H1 (cell line): ENCODE results near the gene RBM17. TPM values are rescaled to one million over a fixed set of nuclear protein-coding genes. Genes with fewer than 3 reads are reported as not detected.

Source experiments
- CTCF ChIA-PET: fragments of 300-600 bp; sonication (Branson Sonifier 250); formaldehyde crosslinking; loops from one replicate; lab custom pipeline; 2021; ENCODE audit not compliant: partially characterized antibody; lab: Charles Lee
- POLR2A ChIA-PET: fragments of 300-600 bp; sonication (Branson Sonifier 250); formaldehyde crosslinking; loops from one replicate; lab custom pipeline; 2021; ENCODE audit warnings: inconsistent platforms; ENCODE audit not compliant: partially characterized antibody; lab: Charles Lee
- DNase-seq, 2 experiments: peaks; one replicate each; pipeline versions ENCODE4 v3.0.0 to v3.0.0-alpha.2; 2010 to 2022; ENCODE audit warnings: low spot score in 2 of 2, low read depth in 1 of 2, mixed read lengths in 1 of 2
- FAIRE-seq: peaks from 2 replicates; lab custom pipeline; 2011; peaks lifted over from hg19 to GRCh38; lab: Jason Lieb, UNC
- H2AFZ ChIP-seq: 2 replicates; pipeline ENCODE4 v1.8.1; 2012; ENCODE audit warnings: low read length, inconsistent platforms
- H2AK5ac ChIP-seq: 2 replicates; pipeline ENCODE4 v1.6.1; 2013; ENCODE audit warnings: low read depth, low read length
- H2BK120ac ChIP-seq: replicated peaks from 2 replicates; pipeline ENCODE3; 2013; ENCODE audit warnings: low read depth, low read length, inconsistent platforms
- H2BK12ac ChIP-seq: 2 replicates; pipeline ENCODE4 v1.6.1; 2013; ENCODE audit warnings: low read depth, low read length
- H2BK15ac ChIP-seq: 2 replicates; pipeline ENCODE4 v1.6.1; 2013; ENCODE audit warnings: low read length
- H2BK20ac ChIP-seq: 2 replicates; pipeline ENCODE4 v1.6.1; 2013; ENCODE audit warnings: low read length
- H2BK5ac ChIP-seq: 2 replicates; pipeline ENCODE4 v1.6.1; 2013; ENCODE audit warnings: low read depth, low read length
- H3K14ac ChIP-seq: 2 replicates; pipeline ENCODE4 v1.6.1; 2013; ENCODE audit warnings: inconsistent platforms; ENCODE audit not compliant: insufficient read length
- H3K18ac ChIP-seq: 2 replicates; pipeline ENCODE4 v1.6.1; 2013; ENCODE audit warnings: low read length; ENCODE audit errors: extremely low read depth
- H3K23ac ChIP-seq: 2 replicates; pipeline ENCODE4 v1.6.1; 2013; ENCODE audit warnings: inconsistent platforms; ENCODE audit not compliant: insufficient read length
- H3K23me2 ChIP-seq: 2 replicates; pipeline ENCODE4 v1.6.1; 2013; ENCODE audit warnings: low read depth, low read length
- H3K27ac ChIP-seq: 2 replicates; pipeline ENCODE4 v1.6.1; 2011; ENCODE audit warnings: low read depth, low read length, inconsistent platforms
- H3K27me3 ChIP-seq, 4 experiments: replicated peaks in 1 of 4; 1 replicate in 1 of 4; 2 replicates in 3 of 4; pipeline versions ENCODE4 v1.6.1 to v1.8.1; 2011 to 2013; ENCODE audit warnings: low read length in 3 of 4, mild to moderate bottlenecking in 3 of 4, inconsistent platforms in 2 of 4, mixed read lengths in 2 of 4, moderate library complexity in 1 of 4; ENCODE audit not compliant: control insufficient read depth in 3 of 4, insufficient read depth in 3 of 4; ENCODE audit errors: extremely low read depth in 1 of 4
- H3K36me3 ChIP-seq, 4 experiments: 2 replicates each; pipeline versions ENCODE4 v1.6.1 to v1.8.1; 2011 to 2013; ENCODE audit warnings: mild to moderate bottlenecking in 4 of 4, low read length in 3 of 4, moderate library complexity in 2 of 4, control low read depth in 1 of 4, inconsistent platforms in 1 of 4; ENCODE audit not compliant: insufficient read depth in 4 of 4, control insufficient read depth in 2 of 4
- H3K4ac ChIP-seq: replicated peaks from 2 replicates; pipeline ENCODE3; 2013; ENCODE audit warnings: low read length, low read depth, mixed read lengths, inconsistent platforms; ENCODE audit not compliant: insufficient read length
- H3K4me1 ChIP-seq, 4 experiments: replicated peaks in 1 of 4; 1 replicate in 1 of 4; 2 replicates in 3 of 4; pipeline versions ENCODE4 v1.6.1 to v1.8.1; 2011 to 2013; ENCODE audit warnings: low read length in 3 of 4, inconsistent platforms in 2 of 4, mixed read lengths in 1 of 4; ENCODE audit not compliant: insufficient read depth in 4 of 4, control insufficient read depth in 3 of 4
- H3K4me2 ChIP-seq, 2 experiments: 2 replicates each; pipeline versions ENCODE4 v1.6.1 to v1.8.1; 2011 to 2013; ENCODE audit warnings: low read depth in 2 of 2, low read length in 2 of 2, control low read depth in 1 of 2, inconsistent platforms in 1 of 2, mild to moderate bottlenecking in 1 of 2; ENCODE audit not compliant: insufficient read depth in 1 of 2
- H3K4me3 ChIP-seq, 4 experiments: fragments of 200-600, 300-600 bp in 1 of 4; sonication (generic), shearing (Covaris generic), sonication (Bioruptor Twin) in 1 of 4; 2 replicates each; pipeline versions ENCODE4 v1.5.1 to v1.8.1; 2011 to 2016; ENCODE audit warnings: low read length in 4 of 4, low read depth in 3 of 4, control low read depth in 2 of 4, inconsistent platforms in 2 of 4, mild to moderate bottlenecking in 2 of 4, mixed read lengths in 1 of 4, moderate library complexity in 1 of 4; ENCODE audit not compliant: insufficient read depth in 2 of 4; ENCODE audit errors: extremely low read depth in 1 of 4
- H3K56ac ChIP-seq: replicated peaks from 2 replicates; pipeline ENCODE3; 2013; ENCODE audit warnings: low read depth, mild to moderate bottlenecking, mixed read lengths, low read length, inconsistent platforms; ENCODE audit not compliant: insufficient read length
- H3K79me1 ChIP-seq: 2 replicates; pipeline ENCODE4 v1.6.1; 2013; ENCODE audit warnings: low read depth, low read length, control low read depth
- H3K79me2 ChIP-seq, 2 experiments: 2 replicates each; pipeline versions ENCODE4 v1.6.1 to v1.8.1; 2012 to 2013; ENCODE audit warnings: low read length in 2 of 2, mild to moderate bottlenecking in 2 of 2, inconsistent platforms in 1 of 2; ENCODE audit not compliant: insufficient read depth in 2 of 2, control insufficient read depth in 1 of 2
- H3K9ac ChIP-seq, 4 experiments: replicated peaks in 1 of 4; 1 replicate in 1 of 4; 2 replicates in 3 of 4; pipeline versions ENCODE4 v1.6.1 to v1.8.1; 2011 to 2013; ENCODE audit warnings: low read depth in 3 of 4, low read length in 3 of 4, control low read depth in 2 of 4, mild to moderate bottlenecking in 2 of 4, moderate library complexity in 2 of 4, inconsistent platforms in 1 of 4; ENCODE audit errors: extremely low read depth in 1 of 4
- H3K9me3 ChIP-seq, 2 experiments: 2 replicates each; pipeline versions ENCODE4 v1.6.1 to v1.8.1; 2012 to 2013; ENCODE audit warnings: mild to moderate bottlenecking in 2 of 2, moderate library complexity in 2 of 2, control low read depth in 1 of 2, inconsistent platforms in 1 of 2, low read depth in 1 of 2, low read length in 1 of 2, mixed read lengths in 1 of 2; ENCODE audit not compliant: insufficient read depth in 2 of 2
- H4K20me1 ChIP-seq, 2 experiments: replicated peaks in 1 of 2; 2 replicates each; pipeline versions ENCODE3 to v1.8.1; 2011 to 2013; ENCODE audit warnings: inconsistent platforms in 2 of 2, low read length in 2 of 2, mild to moderate bottlenecking in 1 of 2; ENCODE audit not compliant: insufficient read depth in 2 of 2, control insufficient read depth in 1 of 2
- H4K5ac ChIP-seq: 2 replicates; pipeline ENCODE4 v1.6.1; 2013; ENCODE audit warnings: low read length, low read depth, mixed read lengths, inconsistent platforms; ENCODE audit not compliant: insufficient read length
- H4K8ac ChIP-seq: 2 replicates; pipeline ENCODE4 v1.8.0; 2013; ENCODE audit warnings: mild to moderate bottlenecking, moderate library complexity, low read length, inconsistent platforms; ENCODE audit not compliant: insufficient read depth; ENCODE audit errors: extremely low read depth
- H4K91ac ChIP-seq: replicated peaks from 2 replicates; pipeline ENCODE3; 2013; ENCODE audit warnings: low read length, mixed read lengths, inconsistent platforms; ENCODE audit not compliant: insufficient read length
- WGBS, 2 experiments: shearing (Covaris generic) in 1 of 2; methylation state at CpG; one replicate each; pipeline versions ENCODE4 v1.1.6 to v1.1.7; 2013 to 2015; ENCODE audit warnings: low lambda C conversion rate in 2 of 2, mixed read lengths in 2 of 2, inconsistent platforms in 1 of 2, low coverage in 1 of 2, missing lambda C conversion rate in 1 of 2; ENCODE audit not compliant: insufficient replicate concordance in 2 of 2, insufficient coverage in 1 of 2, insufficient read length in 1 of 2; ENCODE audit errors: extremely low coverage in 1 of 2, missing lambda C conversion rate in 1 of 2; 5-methylcytosine and 5-hydroxymethylcytosine counted together
- polyA plus RNA-seq, 7 experiments: library from polyadenylated mRNA; depleted of rRNA in 3 of 7; stranded (reverse) in 5 of 7; unstranded in 2 of 7; fragments of >200 nt in 5 of 7; fragments of 200-250 nt in 2 of 7; gene quantifications; 1 replicate in 5 of 7; 2 replicates in 1 of 7; 4 replicates in 1 of 7; pipeline versions ENCODE4 v1.2.1 to v1.2.3, GENCODE V29; 2011 to 2013; ENCODE audit warnings: missing spikeins in 2 of 7, mixed read lengths in 2 of 7
- total RNA-seq: library from RNA; stranded (reverse); fragmentation: NEBNext Ultra II Directional; extraction: Animal tissue kit (Norgen Biotek cat#: 25700); gene quantifications from 2 replicates; pipeline ENCODE4 v1.2.1, GENCODE V29; 2021

Gene RBM17
- total and polyA plus RNA-seq, 2 of the 8 experiments (the other 6 are each of a cell fraction or from before 2014, with no cell fraction given) = 15.7 to 128 TPM

- CTCF ChIA-PET = no interaction called here
- no peaks in the 10 kb centered on the region for H3K27me3 ChIP-seq
- FAIRE-seq = no peak
- WGBS, 2 experiments = 99% methylated on average over 4 of the region's 4 CpGs; no CpG with 5 or more reads in 1 of the 2 experiments
- H2BK12ac ChIP-seq = no peak overlapping the region
- H2AK5ac ChIP-seq = no peak overlapping the region
- no peaks in the 10 kb centered on the region for H3K36me3 ChIP-seq
- no peaks in the 10 kb centered on the region for H4K20me1 ChIP-seq
- H3K14ac ChIP-seq = no peak overlapping the region
- H3K79me1 ChIP-seq = no peaks in the 10 kb centered on the region
- H2BK120ac ChIP-seq = no peak overlapping the region
- H3K4me1 ChIP-seq = peaks cover 0 to 9% (median 3%) of the 10 kb centered on the region in 4 experiments; a peak in 2 of 7 replicates
- H3K9ac ChIP-seq = no peak overlapping the region
- H3K9me3 ChIP-seq = no peaks in the 10 kb centered on the region
- H3K23me2 ChIP-seq = no peaks in the 10 kb centered on the region
- no peak overlapping the region for H3K18ac ChIP-seq
- H2BK20ac ChIP-seq = no peak overlapping the region
- no peak overlapping the region for H2BK15ac ChIP-seq
- no peak overlapping the region for H2AFZ ChIP-seq
- H4K8ac ChIP-seq = no peak overlapping the region
- H3K79me2 ChIP-seq = no peaks in the 10 kb centered on the region
- no peak overlapping the region for H4K5ac ChIP-seq
- H2BK5ac ChIP-seq = no peak overlapping the region
- no peak overlapping the region for H3K4me2 ChIP-seq
- no peak for DNase-seq
- no peak overlapping the region for H3K56ac ChIP-seq
- no peak overlapping the region for H3K23ac ChIP-seq
- no peak overlapping the region for H3K27ac ChIP-seq
- no peak overlapping the region for H4K91ac ChIP-seq
- H3K4me3 ChIP-seq = no peak overlapping the region
- POLR2A ChIA-PET = interaction anchor here (0.7 kb wide), 1 partner anchor 85 kb away, joined by 3 read pairs; no protein-coding TSS in a partner anchor
- H3K4ac ChIP-seq = no peak overlapping the region
Measured at GRCh38 chr10:6080417-6080973, 8.3 kb upstream of the RBM17 start.
